ENCODE measurements around the gene FBN2.

DNA sequence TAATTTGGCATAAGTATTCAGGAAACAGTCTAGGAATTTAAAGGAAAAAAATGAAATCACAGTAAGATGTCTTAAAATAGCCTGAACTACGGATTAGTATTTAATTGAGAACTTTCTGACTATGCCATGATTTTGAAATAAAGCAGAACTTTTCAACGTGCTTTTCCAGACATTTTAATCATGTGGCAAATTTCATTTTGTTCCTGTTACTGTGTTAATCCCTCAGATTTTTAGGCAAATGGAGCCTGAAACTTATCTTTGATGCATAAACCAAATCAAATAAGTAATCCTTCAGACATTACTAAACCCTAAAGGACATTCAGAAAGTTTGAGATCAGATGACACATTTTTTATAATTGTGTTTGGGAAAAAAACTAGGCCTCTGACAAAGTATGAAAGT lies 75.7 kb downstream of the FBN2 start:
- TF ChIP-seq CTCF (conservative IDR thresholded peaks at IDR 0.05) (no peak), ZFX (IDR thresholded peaks at IDR 0.05) (no peak)

Measured in C4-2B (cell line).